Neural progenitor cell (in vitro differentiated cells): ENCODE data around the gene ATF2.

ENCODE experiments used
- CTCF ChIP-seq: fragments of 200-600 bp; sonication (generic); IDR thresholded peaks from 2 replicates; pipeline ENCODE4 v1.5.1; 2017; ENCODE audit warnings: antibody characterized with exemption, mild to moderate bottlenecking
- EZH2 ChIP-seq: fragments of 200-600 bp; sonication (generic); IDR thresholded peaks from 2 replicates; pipeline ENCODE4 v1.6.1; 2017; ENCODE audit warnings: antibody characterized with exemption, mild to moderate bottlenecking, moderate library complexity

GRCh38 chr2:175166216-175166824 lies 1.7 kb downstream of the ATF2 start:
- TF ChIP-seq CTCF (no peak), EZH2 (no peak)
